T1000 (cell line): ENCODE data around the gene CLIP1.
"Not testable (repeated sequence)": the region's sequence is repeated elsewhere in the genome, so short reads cannot be mapped to it uniquely, and the experiment has no call there.

Source experiments
- DNase-seq: peaks from one replicate; lab custom pipeline; 2025; ENCODE audit warnings: mixed read lengths; lab: John Stamatoyannopoulos, UW

The CLIP1 gene

DNA sequence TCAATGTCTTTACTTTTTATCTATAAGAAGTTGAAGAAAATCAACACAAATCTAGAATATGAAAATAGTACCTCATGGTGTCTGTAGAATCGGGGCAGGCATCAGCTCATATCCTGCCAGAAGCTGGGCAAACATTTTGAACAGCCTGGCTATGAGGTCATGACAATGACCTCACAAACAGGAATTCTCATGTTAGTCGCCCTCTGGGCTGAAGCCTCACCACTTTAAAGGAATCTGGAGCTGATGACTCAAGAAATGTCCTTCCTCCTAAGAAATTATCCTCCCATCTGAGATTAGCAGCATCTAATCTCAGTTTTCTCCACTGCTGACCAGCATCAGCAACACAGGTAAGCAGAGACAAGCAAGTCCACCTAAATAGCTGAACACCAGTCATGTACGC, 27.1 kb downstream of the CLIP1 start:
- DNase-seq = peak; percentile 83

DNA sequence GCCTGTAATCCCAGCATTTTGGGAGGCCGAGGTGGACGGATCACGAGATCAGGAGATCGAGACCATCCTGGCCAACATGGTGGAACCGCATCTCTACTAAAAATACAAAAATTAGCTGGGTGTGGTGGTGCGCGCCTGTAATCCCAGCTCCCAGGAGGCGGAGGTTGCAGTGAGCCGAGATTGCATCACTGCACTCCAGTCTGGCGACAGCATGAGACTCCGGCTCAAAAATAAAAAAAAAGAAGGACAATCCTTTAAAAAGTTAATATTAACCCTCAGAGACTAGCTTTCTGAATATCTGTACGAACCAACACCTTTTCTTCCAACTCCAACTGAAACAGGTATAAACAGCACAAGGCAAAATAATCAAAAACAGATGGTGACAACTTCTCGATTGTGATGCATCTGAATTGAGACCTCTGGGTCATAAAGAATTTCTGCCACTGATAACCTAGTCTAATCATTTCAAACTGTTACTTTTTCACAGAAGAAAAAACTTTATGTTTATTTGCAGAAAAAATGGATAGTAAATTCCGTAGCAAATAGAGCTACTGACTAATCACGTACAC, 27.8 kb downstream of the CLIP1 start:
- no peak for DNase-seq

DNA sequence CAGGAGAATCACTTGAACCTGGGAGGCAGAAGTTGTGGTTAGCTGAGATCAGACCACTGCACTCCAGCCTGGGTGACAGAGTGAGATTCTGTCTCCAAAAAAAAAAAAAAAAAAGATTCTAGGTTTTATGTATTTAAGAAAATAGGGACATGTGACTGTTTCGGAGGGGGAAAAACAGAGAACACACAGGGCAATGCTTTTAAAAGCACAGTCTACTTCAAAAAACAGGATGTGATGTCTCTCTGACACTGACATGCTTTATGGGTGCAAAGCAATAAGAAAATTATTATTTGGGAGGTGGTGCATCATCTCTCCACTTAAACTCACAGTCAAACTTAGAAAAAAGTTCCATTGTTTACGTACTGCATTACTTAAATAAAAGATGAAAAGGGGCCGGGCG, 28.7 kb downstream of the CLIP1 start:
- no peak for DNase-seq

DNA sequence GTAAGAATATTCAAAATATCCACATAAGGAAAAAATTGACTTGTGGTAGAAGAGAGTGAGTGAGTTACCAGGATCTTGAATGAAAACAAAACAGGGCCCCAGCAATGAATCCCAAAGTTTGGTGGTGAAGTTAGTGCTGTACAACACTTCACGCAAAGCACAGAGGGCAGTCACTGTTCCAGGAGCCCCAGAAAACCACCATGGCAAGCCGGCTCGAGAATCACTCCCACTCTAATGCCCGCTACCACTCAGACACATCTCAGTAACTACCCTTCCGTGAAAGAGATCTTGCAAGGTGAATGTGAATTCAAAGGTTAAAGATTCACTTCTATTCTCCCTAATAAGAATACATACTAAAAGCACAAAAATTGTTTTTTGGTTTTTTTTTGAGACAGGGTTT, 30.1 kb downstream of the CLIP1 start:
- no peak for DNase-seq

DNA sequence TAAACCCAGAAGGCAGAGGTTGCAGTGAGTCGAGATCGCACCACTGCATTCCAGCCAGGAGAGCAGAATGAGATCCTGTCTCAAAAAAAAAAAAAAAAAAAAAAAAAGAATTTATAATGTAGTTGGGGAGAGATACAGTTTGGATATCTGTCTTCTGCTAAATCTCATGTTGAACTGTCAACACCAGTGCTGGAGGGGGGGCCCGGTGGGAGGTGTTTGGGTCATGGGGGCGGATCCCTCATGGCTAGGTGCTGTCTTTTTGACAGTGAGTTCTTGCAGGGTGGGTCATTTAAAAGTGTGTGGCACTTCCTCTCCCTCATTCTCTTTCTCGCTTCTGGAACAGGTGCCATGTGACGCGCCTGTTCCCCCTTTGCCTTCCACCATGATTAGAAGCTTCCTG, 32.8 kb downstream of the CLIP1 start:
- DNase-seq = no peak

DNA sequence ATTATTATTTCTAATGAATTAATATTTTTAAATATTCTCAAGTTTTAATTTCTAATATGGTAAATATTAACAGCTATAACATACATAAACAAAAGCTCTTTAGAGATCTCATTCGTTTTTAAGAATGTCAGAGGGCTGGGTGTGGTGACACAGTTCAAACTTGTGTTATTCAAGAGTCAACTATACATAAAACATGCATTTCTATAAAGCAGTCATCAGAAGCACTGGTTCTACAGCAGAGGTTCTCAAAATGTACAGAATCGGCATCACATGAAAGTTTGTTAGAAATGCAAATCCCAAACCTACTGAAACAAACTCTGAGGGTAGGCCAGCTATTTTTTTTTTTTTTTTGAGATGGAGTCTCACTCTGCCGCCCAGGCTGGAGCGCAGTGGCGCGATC, 34.6 kb downstream of the CLIP1 start:
- DNase-seq = no peak

DNA sequence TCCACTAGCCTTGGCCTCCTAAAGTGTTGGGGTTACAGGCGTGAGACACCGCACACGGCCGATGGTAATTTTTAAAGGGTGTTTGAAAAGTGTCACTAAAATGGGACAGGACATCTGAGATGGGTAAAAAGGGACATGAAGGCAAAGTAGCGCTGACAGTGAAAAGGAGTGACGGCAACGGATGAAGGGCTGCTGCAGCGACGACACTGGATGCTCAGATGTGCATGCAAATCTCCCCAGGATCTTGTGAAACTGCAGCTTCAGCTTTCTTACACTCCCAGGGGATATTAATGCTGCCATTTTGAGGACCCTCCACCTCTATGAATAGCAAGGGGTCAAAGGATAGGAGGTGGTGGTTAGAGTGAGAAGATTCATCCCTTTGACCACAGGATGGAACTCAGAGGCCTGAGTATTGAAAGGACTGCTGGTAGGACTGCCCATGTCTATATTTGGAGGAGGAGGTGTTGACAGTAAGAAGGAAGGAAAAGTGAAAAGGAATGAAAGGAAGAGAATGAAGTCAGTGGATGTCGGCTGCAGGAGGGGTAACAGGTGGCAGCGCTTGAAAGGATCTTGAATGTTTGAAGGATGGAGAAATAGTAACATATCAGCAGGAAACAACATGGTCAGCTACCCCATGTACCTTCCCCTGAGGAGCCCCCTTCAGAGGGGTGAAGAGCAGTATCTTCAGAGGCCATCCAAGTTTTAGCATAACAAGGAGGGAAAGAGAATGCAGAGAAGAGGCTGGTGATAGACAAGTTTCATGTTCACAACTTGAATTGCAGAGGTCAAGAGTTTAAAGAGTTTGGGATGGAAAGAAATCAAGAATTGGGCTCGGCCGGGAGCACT, 37.1 kb downstream of the CLIP1 start:
- DNase-seq = no peak

DNA sequence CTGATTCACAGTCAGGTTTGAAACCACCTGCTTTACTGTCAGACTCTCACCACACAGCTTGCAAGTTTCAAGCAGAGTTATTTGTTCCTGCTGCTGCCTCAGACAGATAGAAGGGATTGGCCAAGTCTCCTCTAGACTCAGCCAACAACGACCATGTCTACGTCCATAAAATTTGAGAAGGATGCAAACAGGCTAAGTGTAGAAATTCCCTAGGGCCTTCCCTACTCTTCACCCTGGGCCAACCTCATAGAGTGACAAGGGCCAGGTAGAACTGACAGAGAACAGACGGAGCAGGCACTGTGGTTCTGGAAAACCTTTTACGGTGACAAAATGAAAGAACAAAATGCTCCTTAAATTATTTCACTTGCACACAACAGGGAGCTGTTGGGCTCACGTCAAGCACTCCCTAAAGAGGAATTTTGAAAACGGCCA, 39.5 kb downstream of the CLIP1 start:
- DNase-seq = no peak

DNA sequence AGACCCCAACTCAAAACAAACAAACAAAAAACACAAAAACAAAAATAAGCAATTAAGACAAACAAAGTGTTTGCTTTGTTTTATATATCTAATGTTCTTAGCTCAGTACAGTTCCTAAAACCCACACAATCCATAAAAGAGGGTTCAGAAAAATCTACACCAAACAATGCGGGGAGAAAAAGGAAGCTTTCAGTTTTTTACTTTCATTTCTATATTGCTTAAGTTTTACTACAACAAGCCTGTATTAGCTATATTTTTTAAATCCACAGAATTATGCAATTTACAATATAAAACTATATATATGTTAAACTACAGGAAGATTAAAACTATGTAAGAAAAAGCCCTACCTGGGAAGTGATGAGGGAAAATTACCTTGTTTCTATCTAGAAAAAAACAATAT, 41.4 kb downstream of the CLIP1 start:
- DNase-seq = no peak

DNA sequence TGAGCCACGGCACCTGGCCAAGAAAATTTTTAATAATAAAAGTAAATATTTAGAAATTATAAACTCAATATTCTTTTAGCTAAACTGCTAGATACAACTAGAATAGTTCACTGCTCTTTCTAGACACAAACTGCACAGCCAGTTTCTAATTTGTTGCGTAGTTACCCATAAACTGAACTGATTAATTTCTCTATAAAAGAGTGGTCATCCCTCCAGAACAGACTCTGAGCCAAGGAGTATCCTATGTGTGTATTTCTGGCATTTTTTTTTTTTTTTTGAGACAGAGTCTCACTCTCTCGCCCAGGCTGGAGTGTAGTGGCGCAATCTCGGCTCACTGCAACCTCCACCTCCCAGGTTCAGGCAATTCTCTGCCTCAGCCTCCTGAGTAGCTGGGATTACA, 45.7 kb downstream of the CLIP1 start:
- DNase-seq = not testable (repeated sequence)

DNA sequence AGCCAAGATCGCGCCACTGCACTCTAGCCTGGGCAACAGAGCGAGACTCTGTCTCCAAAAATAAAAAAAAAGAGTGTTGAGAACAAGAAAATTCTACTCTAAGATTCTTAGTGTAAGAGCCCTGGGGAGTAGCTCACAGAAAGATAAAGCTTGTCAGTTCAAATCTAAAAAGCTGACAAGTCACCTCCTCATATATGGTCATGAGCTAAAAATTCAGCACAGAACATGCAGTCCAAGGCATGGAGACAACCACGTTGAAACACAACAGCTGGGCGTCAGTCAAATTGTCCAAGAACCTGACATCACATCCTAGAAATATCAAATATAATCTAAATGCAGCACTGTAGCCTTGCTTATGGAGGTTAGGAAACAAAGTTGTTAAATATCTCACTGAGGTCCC, 47.8 kb downstream of the CLIP1 start:
- no peak for DNase-seq

DNA sequence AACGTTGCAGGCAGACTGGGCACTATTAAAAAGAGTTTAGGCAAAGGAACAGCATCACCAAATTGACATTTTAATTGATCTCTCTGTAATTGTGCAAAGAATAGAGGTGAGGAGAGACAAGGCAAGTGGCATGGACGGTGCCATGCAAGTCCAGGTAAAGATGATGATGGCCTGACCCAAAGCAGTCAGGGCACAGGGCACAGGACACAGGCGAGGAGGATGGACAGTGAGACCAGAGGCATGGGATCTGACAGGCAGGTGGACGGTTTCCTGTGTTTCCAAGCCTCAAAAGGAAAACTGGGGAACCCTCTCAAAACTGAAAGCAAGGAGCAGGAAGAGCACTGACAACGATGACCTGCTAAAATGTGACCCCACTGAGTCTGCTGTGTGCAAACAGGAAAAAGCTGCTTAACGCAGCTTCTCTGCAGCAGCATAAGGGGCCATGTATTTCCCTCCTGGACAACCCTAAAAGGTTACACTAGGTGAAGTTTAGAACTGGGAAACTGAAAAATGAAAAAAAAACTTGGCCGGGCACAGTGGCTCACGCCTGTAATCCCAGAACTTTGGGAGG, 50.9 kb downstream of the CLIP1 start:
- DNase-seq = no peak

DNA sequence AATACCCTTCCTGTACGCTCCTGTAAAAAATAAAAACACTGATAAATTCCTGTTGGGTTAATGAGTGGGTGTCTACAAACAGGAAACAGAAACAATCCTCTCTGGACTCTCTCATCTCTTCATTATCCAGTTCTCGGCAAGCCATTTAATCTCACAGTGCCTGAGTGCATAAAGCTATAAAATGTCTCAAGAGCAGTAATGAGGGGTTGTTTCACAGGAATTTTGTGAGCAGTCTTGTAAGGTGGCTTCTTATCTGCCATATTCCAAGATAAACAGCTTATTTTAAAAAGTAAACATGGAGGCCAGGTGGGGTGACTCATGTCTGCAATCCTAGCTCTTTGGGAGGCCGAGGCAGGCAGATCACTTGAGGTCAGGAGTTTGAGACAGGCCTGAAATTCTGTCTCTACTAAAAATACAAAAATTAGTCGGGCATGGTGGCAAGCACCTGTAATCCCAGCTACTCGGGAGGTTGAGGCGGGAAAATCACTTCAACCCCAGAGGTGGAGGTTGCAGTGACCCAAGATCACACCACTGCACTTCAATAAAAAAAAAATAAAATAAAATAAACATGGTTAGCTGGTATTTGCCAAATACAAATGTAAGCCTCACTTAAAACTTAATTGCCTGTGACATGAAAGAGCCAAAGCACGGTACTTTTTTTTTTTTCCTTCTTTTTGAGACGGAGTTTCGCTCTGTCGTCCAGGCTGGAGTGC, 54.0 kb downstream of the CLIP1 start:
- DNase-seq = no peak

DNA sequence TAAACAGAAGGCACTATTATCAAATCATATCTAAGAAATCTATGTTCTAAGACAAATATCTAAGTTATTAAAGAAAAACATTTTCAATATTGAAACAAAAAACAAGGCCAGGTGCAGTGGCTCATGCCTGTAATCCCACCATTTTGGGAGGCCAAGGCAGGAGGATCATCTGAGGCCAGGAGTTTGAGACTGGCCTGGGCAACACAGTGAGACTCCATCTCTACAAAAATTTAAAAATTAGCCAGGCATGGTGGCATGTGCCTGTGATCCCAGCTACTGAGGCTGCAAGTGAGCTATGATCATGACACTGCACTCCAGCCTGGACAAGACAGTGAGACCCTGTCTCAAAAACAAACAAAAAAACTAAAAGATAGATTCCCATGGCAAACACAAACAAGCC, 54.8 kb downstream of the CLIP1 start:
- DNase-seq = not testable (repeated sequence)

DNA sequence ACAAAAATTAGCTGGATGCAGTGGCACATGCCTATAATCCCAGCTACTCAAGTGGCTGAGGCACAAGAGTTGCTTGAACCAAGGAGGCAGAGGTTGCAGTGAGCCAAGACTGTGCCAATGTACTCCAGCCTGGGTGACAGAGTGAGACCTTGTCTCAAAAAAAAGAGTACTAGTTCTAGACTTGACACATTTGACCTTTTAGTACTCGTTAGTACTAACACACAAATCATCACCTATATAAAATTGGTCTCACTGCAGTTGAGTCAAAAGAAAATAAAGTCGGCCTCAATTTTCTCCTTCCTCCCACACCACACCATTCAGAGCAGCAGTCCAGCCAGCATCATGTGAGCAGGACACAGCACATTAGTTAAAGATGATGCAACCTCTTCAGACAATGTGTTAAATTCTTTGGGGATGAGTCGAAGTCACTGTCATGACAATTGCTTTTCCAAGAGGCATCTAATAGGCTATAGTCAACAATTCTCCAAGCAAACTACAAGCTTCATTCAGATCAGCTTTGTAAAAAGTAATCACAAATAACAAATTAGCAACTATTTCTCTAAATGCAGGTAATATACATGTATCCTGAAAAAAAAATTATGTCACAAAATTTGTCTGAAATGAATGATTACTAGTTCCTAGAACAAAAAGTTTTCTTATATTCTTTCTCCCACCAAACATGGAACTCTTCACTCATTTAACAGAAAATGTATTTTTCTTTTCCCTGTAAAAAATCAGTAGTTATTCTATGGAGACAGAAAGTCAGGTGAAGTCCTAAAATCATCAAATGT, 55.6 kb downstream of the CLIP1 start:
- peak; percentile 73 for DNase-seq

DNA sequence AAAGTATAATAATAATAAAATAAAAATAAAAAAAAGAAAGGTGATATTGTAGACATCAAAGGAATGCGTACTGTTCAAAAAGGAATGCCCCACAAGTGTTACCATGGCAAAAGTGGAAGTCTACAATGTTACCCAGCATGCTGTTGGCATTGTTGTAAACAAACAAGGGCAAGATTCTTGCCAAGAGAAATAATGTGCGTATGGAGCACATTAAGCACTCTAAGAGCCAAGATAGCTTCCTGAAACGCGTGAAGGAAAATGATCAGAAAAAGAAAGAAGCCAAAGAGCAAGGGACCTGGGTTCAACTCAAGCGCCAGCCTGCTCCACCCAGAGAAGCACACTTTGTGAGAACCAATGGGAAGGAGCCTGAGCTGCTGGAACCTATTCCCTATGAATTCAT, 57.2 kb downstream of the CLIP1 start:
- DNase-seq = not testable (repeated sequence)

DNA sequence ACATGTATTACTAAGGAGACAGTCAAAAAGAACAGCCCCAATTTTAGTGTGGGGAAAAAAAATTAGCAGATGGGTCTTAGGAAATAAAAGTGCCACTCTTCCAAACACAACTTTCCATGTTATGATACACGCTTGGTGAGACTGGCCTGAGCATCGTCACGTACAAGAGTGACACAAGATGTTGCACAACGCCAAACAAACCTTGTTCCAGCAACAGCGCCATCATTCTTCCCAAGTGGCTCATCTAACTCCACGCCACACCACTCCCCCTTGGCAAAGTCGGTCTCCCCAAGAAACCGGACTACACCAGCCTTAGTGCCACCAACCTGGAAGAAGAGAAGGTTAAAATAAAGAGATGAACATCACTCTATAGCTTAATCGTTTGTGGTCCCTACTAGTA, 58.7 kb downstream of the CLIP1 start:
- no peak for DNase-seq

DNA sequence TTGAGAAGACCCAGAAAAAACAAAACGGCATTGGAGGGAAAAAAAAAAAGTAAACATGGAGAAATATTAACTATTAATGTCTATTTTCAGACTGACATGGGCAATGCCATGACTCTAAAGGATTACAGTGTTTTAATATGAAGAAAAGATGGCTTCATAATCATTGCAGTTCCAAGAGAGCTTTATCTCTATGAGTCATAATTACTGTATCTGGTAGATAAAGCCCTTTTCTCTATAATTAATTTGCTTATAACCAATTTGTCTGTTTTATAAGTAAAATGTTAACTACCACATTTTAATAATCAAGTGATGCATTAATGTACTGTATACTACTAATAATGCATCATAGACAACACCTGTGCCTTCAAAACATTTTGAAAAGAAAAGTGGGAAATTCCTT, 59.7 kb downstream of the CLIP1 start:
- no peak for DNase-seq

DNA sequence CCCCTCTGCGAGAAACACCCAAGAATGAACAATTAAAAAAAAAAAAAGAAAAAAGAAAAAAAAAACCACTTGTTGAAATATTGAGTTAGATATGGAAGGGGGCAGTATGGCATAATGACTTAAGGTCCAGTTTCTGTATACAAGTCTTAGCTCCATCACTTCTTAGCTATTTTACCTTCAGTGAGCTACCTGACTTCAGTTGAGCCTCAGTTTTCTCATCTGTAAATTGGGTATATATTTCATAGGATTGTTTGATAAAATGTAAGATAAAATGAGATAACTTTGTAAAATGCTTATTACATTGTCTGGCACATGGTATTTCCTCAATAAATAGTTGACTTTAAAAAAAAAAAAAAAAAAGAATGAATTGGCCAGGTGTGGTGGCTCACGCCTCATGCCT, 64.1 kb downstream of the CLIP1 start:
- DNase-seq = not testable (repeated sequence)

DNA sequence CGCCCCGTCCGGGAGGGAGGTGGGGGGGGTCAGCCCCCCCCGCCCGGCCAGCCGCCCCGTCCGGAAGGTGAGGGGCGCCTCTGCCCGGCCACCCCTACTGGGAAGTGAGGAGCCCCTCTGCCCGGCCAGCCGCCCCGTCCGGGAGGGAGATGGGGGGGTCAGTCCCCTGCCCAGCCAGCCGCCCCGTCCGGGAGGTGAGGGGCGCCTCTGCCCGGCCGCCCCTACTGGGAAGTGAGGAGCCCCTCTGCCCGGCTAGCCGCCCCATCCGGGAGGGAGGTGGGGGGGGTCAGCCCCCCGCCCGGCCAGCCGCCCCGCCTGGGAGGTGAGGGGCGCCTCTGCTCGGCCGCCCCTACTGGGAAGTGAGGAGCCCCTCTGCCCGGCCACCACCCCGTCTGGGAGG, 64.9 kb downstream of the CLIP1 start:
- DNase-seq = not testable (repeated sequence)

DNA sequence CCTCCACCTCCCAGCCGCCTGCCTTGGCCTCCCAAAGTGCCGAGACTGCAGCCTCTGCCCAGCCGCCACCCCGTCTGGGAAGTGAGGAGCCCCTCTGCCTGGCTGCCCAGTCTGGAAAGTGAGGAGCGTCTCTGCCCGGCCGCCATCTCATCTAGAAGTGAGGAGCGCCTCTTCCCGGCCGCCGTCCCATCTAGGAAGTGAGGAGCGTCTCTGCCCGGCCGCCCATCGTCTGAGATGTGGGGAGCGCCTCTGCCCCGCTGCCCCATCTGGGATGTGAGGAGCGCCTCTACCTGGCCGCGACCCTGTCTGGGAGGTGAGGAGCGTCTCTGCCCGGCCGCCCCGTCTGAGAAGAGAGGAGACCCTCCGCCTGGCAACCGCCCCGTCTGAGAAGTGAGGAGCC, 65.5 kb downstream of the CLIP1 start:
- not testable (repeated sequence) for DNase-seq

DNA sequence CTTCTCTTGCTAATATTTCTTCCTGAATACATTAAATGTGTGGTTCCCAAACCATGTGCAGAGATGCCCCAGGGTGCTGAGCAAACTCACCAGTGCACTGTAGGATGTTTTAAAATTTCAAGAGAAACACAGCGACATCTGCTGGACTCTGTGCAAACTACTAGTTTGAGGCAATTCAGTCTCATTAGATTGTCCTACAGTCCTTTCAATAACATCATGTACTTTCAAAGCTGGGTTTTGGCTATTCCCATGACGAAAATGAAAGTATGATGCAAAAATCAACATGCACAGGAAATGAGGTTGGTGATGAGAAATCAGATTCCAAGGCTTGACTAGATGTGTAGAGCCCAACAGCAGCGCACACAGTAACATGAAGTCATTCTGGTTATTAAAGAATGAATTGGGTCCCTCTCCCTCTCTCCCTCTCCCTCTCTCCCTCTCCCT, 66.3 kb downstream of the CLIP1 start:
- peak; percentile 87 for DNase-seq
